Activated CD4-positive, alpha-beta T cell treated with anti-CD3 and anti-CD28 coated beads for 48 hours (primary cell): ENCODE measurements around the gene CD99L2.
A peak's percentile ranks its signal among the peaks of the same experiment; 100 is the strongest.

Experiments
- DNase-seq: peaks from one replicate; pipeline ENCODE4 v3.0.0-alpha.2; 2020

CD99L2 gene

GRCh38 chrX:150898343-150899190, at the start of gene CD99L2:
Gene CD99L2, minus strand, starts transcription at chrX:150898668. Its CDS starts 80 bp downstream, at chrX:150898588.
- DNase-seq: peak; percentile 90

GRCh38 chrX:150944233-150944632, 45.8 kb upstream of the CD99L2 start:
- DNase-seq: no peak

GRCh38 chrX:150942942-150943594, 44.6 kb upstream of the CD99L2 start:
- DNase-seq: no peak

- no peak for DNase-seq
Measured at GRCh38 chrX:150941580-150941979, 43.1 kb upstream of the CD99L2 start.

- no peak for DNase-seq
Measured at GRCh38 chrX:150940844-150941495, 42.5 kb upstream of the CD99L2 start.

- no peak for DNase-seq
Measured at GRCh38 chrX:150936556-150936955, 38.1 kb upstream of the CD99L2 start.

- no peak for DNase-seq
Measured at GRCh38 chrX:150935467-150935866, 37.0 kb upstream of the CD99L2 start.

- no peak for DNase-seq
Measured at GRCh38 chrX:150934453-150934852, 36.0 kb upstream of the CD99L2 start.

GRCh38 chrX:150933945-150934350, 35.5 kb upstream of the CD99L2 start:
- DNase-seq: no peak

GRCh38 chrX:150929058-150929457, 30.6 kb upstream of the CD99L2 start:
- no peak for DNase-seq

- no peak for DNase-seq
Measured at GRCh38 chrX:150926791-150927190, 28.3 kb upstream of the CD99L2 start.

- DNase-seq: no peak
Measured at GRCh38 chrX:150926304-150926703, 27.8 kb upstream of the CD99L2 start.

GRCh38 chrX:150919401-150919800, 20.9 kb upstream of the CD99L2 start:
- no peak for DNase-seq

- no peak for DNase-seq
Measured at GRCh38 chrX:150913511-150913910, 15.0 kb upstream of the CD99L2 start.

- no peak for DNase-seq
Measured at GRCh38 chrX:150907474-150907873, 9.0 kb upstream of the CD99L2 start.

- DNase-seq: no peak
Measured at GRCh38 chrX:150906694-150907093, 8.2 kb upstream of the CD99L2 start.

GRCh38 chrX:150905293-150905692, 6.8 kb upstream of the CD99L2 start:
- DNase-seq: no peak

- DNase-seq: no peak
Measured at GRCh38 chrX:150903110-150903508, 4.6 kb upstream of the CD99L2 start.

GRCh38 chrX:150902434-150903109, 4.1 kb upstream of the CD99L2 start:
- no peak for DNase-seq

- peak; percentile 18 for DNase-seq
Measured at GRCh38 chrX:150899191-150899757, 806 bp upstream of the CD99L2 start.

GRCh38 chrX:150897421-150898320, 797 bp downstream of the CD99L2 start:
- DNase-seq: peak; percentile 68

GRCh38 chrX:150896632-150897031, 1.8 kb downstream of the CD99L2 start:
- no peak for DNase-seq
